Heart right ventricle (tissue), 16 donors: ENCODE results near the gene FAM171A1. TPM values are rescaled to one million over a fixed set of nuclear protein-coding genes. Genes with fewer than 3 reads are reported as not detected.
"Not testable (repeated sequence)": the region's sequence is repeated elsewhere in the genome, so short reads cannot be mapped to it uniquely, and the experiment has no call there.

Source experiments
- ATAC-seq, 8 donors: fragments of 200-7000 bp; cut with Tn5 transposase; one replicate each; pipeline ENCODE4 v1.9.1; 2020; ENCODE audit warnings: mild to moderate bottlenecking in 8 of 8, moderate library complexity in 8 of 8, moderate number of reproducible peaks in 1 of 8
- DNase-seq, 2 donors: peaks; one replicate each; pipeline ENCODE4 v3.0.0-alpha.2; 2020
- H3K27ac ChIP-seq, 10 donors: fragments of 200-600 bp; sonication (generic) in 2 of 10; one replicate each; pipeline versions ENCODE4 v1.5.0 to v1.8.0; 2020 to 2022; ENCODE audit warnings: mild to moderate bottlenecking in 3 of 10
- H3K27me3 ChIP-seq, 7 donors: fragments of 200-600 bp; one replicate each; pipeline ENCODE4 v1.8.0; 2021 to 2022; ENCODE audit warnings: mild to moderate bottlenecking in 2 of 7
- H3K36me3 ChIP-seq, 9 donors: fragments of 200-600 bp; sonication (generic) in 1 of 9; one replicate each; pipeline versions ENCODE4 v1.5.0 to v1.8.0; 2020 to 2022; ENCODE audit warnings: mild to moderate bottlenecking in 2 of 9
- H3K4me1 ChIP-seq, 9 donors: fragments of 200-600 bp; sonication (generic) in 1 of 9; one replicate each; pipeline versions ENCODE4 v1.5.0 to v1.8.0; 2020 to 2022; ENCODE audit warnings: mild to moderate bottlenecking in 4 of 9
- H3K4me3 ChIP-seq, 10 donors: fragments of 200-600 bp; sonication (generic) in 2 of 10; one replicate each; pipeline versions ENCODE4 v1.5.0 to v1.8.0; 2020 to 2022; ENCODE audit warnings: mild to moderate bottlenecking in 7 of 10, moderate library complexity in 2 of 10
- H3K9me3 ChIP-seq, 11 donors: fragments of 200-600 bp in 10 of 11; sonication (generic) in 2 of 11; one replicate each; pipeline versions ENCODE4 v1.5.0 to v1.8.0; 2013 to 2022; ENCODE audit warnings: mild to moderate bottlenecking in 2 of 11, control low read depth in 1 of 11, moderate library complexity in 1 of 11
- CTCF ChIP-seq, 9 donors: fragments of 200-600 bp; sonication (generic) in 2 of 9; IDR thresholded peaks; one replicate each; pipeline versions ENCODE4 v1.5.0 to v1.8.0; 2021 to 2022; ENCODE audit warnings: antibody characterized with exemption in 9 of 9, mild to moderate bottlenecking in 5 of 9, moderate library complexity in 1 of 9
- WGBS, 2 donors: extraction: QIAGEN DNeasy Blood & Tissue Kit; methylation state at CpG; one replicate each; pipeline ENCODE4 v1.1.7; 2013; ENCODE audit warnings: inconsistent platforms in 1 of 2; 5-methylcytosine and 5-hydroxymethylcytosine counted together
- intact Hi-C, 10 donors: fragments of 100-400 bp; cut with DNase I; formaldehyde crosslinking; loops; one replicate each; pipeline versions ENCODE4 v1.11.1 to v1.14.2; 2022
- polyA plus RNA-seq, 2 donors: library from polyadenylated mRNA; stranded (reverse); fragments of 200-250 nt; gene quantifications; one replicate each; pipeline ENCODE4 v1.2.3, GENCODE V29; 2013
- total RNA-seq, 10 donors: library from RNA; stranded (reverse); fragmentation: NEBNext Ultra II Directional in 3 of 10; extraction: Animal tissue kit (Norgen Biotek cat#: 25700) in 3 of 10; gene quantifications; one replicate each; pipeline versions ENCODE4 v1.2.1 to v1.2.4, GENCODE V29; 2021 to 2023
- donor health status: Arrhythmogenic right ventricular cardiomyopathy.
- donor health status: ischemic (EF 13 %, LVEDD 7.1; RV severe dilation, severe dysfunction).
- donor health status: healthy with polysubstance abuse.
- donor health status: DM: no; HTN: yes; CAD: no.
- donor health status: DM: no; HTN: no; CAD: no.
- donor health status: ischemic (EF 25% LVEDD 6.9; RV normal size, moderate dysfunction).
- donor health status: ischemic (EF 25% LVEDD 5.7; RV mildly dilated, moderate dysfunction).
- donor health status: healthy.
- donor health status: DM: yes; HTN: yes; CAD: no.
- donor health status: Ischemic cardiomyopathy.
- donor health status: ischemic (EF 35%, LVEDD 5.7; RV mildly dilated, moderate dysfunction).
- donor health status: nonischemic (EF 11% LVEDD 7.7; RV severe dilation, severe dysfunction).
- donor health status: DM: yes; HTN: yes; CAD: no.
- donor health status: PGD.
- donor health status: ischemic (EF 29% LVEDD 5.4; RV normal size, mild dysfunction).
- donor health status: nonischemic (EF 23%, LVEDD 6.1; RV moderate dilation, normal function).

FAM171A1 gene
- total and polyA plus RNA-seq, 12 donors, result 3.5 to 10.5 (median 6.8) TPM

GRCh38 chr10:15208221-15208620 is 162.9 kb downstream of the FAM171A1 start:
- Histone ChIP-seq H3K36me3 (peaks cover 0 to 18% (median 0%) of the 10 kb centered on the region in 9 donors), H3K4me3 (no peak overlapping the region), H3K27me3 (peaks cover 0 to 3% (median 0%) of the 10 kb centered on the region in 7 donors), H3K9me3 (no peaks in the 10 kb centered on the region), H3K27ac (peak overlapping the region in 1 of 10 donors; percentile 57), H3K4me1 (peaks cover 0 to 15% (median 5%) of the 10 kb centered on the region in 9 donors)
- TF ChIP-seq CTCF (IDR thresholded peaks at IDR 0.05), result no peak
- intact Hi-C loops, result no loop called here
- ATAC-seq (no peak), DNase-seq (no peak)
- WGBS, 2 donors, result 91 to 97% methylated on average over 2 of the region's 2 CpGs

- ATAC-seq, DNase-seq, intact Hi-C loops, H3K9me3 ChIP-seq, H3K4me3 ChIP-seq, H3K27me3 ChIP-seq: not testable (repeated sequence)
- Histone ChIP-seq H3K36me3 (peaks cover 0 to 12% (median 0%) of the 10 kb centered on the region in 9 donors), H3K4me1 (peaks cover 0 to 21% (median 5%) of the 10 kb centered on the region in 9 donors), H3K27ac (peak overlapping the region in 1 of 10 donors; percentile 57)
- 94 to 96% methylated on average over 4 of the region's 4 CpGs for WGBS, 2 donors
Observed at GRCh38 chr10:15207410-15207809, 163.7 kb downstream of the FAM171A1 start.

- ATAC-seq (no peak), DNase-seq (no peak)
- Histone ChIP-seq H3K27ac (no peak overlapping the region), H3K4me1 (peaks cover 0 to 30% (median 9%) of the 10 kb centered on the region in 9 donors), H3K27me3 (no peaks in the 10 kb centered on the region), H3K9me3 (no peaks in the 10 kb centered on the region), H3K4me3 (no peak overlapping the region), H3K36me3 (no peaks in the 10 kb centered on the region)
- no peak for TF ChIP-seq CTCF (IDR thresholded peaks at IDR 0.05)
- intact Hi-C loops, result no loop called here
- 92 to 96% methylated on average over 2 of the region's 2 CpGs for WGBS, 2 donors
Observed at GRCh38 chr10:15202639-15203038, 168.4 kb downstream of the FAM171A1 start.

- H3K27ac ChIP-seq, ATAC-seq, H3K9me3 ChIP-seq, DNase-seq, H3K36me3 ChIP-seq, intact Hi-C loops, H3K27me3 ChIP-seq, H3K4me3 ChIP-seq: not testable (repeated sequence)
- WGBS, 2 donors, result 96 to 98% methylated on average over 8 of the region's 8 CpGs
- H3K4me1 ChIP-seq, result peaks cover 0 to 33% (median 9%) of the 10 kb centered on the region in 9 donors
Observed at GRCh38 chr10:15202301-15202621, 168.8 kb downstream of the FAM171A1 start.

- H3K27ac ChIP-seq, result peak overlapping the region in 2 of 10 donors; percentile 4 to 13
- WGBS, 2 donors, result 75 to 78% methylated on average over 6 of the region's 6 CpGs
- H3K27me3 ChIP-seq, result no peaks in the 10 kb centered on the region
- no peak for TF ChIP-seq CTCF (IDR thresholded peaks at IDR 0.05)
- no peaks in the 10 kb centered on the region for H3K9me3 ChIP-seq
- peaks cover 0 to 38% (median 9%) of the 10 kb centered on the region in 9 donors for H3K4me1 ChIP-seq
- H3K36me3 ChIP-seq, result no peaks in the 10 kb centered on the region
- DNase-seq (no peak), ATAC-seq (no peak)
- intact Hi-C loops, result no loop called here
- H3K4me3 ChIP-seq, result no peak overlapping the region
Observed at GRCh38 chr10:15201589-15202300, 169.3 kb downstream of the FAM171A1 start.
